GM04504 (cell line): ENCODE measurements around the gene IAH1.

ENCODE experiments used
- DNase-seq: peaks from one replicate; pipeline ENCODE4 v3.0.0-alpha.2; 2012; ENCODE audit warnings: low read depth

Gene IAH1, protein sequence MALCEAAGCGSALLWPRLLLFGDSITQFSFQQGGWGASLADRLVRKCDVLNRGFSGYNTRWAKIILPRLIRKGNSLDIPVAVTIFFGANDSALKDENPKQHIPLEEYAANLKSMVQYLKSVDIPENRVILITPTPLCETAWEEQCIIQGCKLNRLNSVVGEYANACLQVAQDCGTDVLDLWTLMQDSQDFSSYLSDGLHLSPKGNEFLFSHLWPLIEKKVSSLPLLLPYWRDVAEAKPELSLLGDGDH

DNA sequence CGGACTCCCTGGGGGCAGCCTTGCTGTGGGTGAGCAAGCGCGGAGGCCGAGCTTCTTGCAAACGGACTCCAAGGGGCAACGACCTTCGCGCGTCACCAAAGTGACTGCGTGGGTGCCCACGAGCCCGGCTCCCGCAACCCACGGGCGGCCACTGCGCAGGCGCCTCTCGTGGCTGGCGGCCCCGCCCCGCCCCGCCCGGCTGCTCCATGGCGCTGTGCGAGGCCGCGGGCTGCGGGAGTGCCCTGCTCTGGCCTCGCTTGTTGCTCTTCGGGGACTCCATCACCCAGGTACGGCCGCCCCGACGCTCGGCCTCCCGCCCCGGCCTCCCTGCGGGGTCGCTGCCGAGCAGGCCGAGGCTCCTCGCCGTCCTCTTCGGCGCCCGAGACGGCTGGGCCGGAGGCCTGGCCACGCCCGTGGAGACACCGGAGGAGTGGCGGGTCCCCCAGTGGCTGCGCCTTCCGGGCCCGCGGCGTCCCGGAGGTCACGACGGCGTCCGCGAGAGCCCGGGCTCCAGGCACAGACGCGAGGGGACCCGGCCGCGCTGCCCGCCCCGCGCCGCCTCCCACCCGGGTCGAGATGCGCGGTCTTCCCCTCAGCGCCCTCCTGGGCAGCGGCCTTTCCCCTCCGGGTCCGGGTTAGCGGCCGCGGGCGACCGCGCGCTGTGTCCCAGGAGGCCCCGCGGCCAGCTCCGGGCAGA lies at the start of gene IAH1:
Gene IAH1 (plus strand): TSS at position 191 of the 697 bp plus-strand sequence. CDS start 16 bp downstream, at position 207.
- DNase-seq, result peak; percentile 22

DNA sequence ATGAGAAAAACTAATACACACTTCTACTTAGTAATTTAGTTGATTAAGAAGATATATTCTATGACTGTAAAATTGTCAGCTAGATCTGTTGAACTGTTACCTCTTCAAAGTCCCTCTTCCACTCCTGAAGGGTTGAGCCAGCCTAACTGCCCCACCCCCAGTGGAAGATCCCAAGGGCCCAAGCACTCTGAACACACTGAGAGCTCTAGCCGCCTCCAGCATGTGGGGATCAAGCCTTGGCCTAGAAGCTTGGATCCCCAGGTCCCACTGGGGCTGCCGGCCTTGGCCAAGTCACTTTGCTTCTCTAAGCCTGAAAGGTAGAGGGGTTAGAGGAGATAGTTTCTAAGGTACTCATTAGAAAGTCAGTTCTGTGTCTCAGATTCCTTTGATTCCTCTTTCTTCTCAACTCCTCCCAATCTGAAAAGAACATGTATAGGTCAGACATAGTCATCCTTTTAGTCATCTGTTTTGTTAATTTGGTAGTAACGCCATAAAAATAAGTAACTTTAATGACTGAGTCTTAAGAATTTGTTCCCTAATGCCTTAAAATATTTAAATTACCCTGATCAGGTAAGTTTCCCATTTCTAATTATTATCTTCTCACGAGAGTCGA lies 45.3 kb upstream of the IAH1 start:
- DNase-seq, result no peak

DNA sequence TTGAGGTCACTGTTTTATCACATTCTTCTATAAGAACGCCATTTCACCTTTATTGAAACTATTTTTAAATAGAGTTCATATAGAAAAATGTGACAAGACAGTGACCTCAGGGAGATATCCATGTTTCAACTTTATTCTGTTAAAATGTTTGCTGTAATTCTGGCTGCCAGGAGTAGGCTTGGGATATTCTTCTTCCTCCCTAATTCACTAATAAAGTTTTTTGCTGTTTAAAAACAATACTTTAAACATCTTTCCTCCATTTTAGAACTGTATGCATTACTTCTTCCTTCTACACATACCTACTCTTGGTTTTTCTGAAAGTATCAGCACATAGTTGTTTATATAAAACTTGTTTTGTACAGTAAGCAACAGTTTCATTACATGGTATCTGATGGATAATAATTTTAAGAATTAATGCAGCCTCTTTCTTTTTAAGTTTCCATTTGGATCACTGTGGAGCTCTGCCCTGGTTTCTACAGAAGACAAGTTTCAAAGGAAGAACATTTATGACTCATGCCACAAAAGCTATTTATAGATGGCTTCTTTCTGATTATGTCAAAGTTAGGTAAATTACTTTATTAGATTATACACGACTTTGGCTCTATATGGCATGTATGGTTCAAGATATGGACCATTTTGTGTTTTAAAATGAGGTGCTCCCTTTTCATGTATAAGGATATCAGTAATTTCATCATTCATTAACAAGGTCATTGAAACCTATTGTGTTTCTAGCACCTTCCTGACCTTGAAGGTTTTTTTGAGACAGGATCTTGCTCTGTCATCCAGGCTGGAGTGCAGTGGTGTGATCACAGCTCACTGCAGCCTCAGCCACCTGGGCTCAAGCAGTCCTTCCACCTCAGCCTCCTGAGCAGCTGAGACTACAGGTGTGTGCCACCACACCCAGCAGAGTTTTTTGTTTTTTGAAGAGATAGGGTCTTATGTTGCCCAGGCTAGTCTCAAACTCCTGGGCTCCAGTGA lies 43.7 kb upstream of the IAH1 start:
- no peak for DNase-seq

DNA sequence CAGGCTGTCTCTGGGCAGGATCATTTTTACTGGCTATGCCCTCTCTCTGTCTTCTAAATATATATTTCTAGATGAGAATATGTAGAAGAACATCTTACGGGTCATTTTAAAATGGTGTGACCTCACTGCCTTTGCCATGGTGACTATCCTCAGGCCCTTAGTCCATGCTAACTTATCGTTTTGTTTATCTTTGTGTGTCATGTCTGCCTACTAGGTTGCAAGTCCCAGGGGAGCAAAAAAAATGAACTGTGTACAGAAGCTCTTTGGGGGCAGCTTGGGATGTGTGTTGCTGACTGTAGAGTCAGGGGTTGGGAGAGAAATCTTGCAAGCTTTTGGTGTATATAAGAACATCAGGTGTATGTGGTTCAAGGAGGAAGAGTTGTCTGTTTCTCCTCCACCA lies 39.9 kb upstream of the IAH1 start:
- no peak for DNase-seq

DNA sequence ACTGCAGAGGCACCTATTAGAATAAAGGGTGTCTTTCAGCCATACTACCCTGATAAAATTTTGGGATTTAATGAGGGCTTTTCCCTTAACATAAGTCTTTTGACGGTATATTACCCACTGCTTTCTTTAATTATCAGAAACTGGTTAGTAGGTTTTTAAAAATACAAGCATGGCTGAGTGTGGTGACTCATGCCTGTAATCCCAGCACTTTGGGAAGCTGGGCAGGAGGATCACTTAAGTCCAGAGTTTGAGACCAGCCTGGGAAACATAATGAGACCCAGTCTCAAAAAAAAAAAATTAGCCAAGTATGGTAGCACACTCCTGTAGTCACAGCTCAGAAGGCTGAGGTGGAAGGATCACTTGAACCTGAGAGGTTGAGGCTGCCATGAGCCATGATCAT lies 34.8 kb upstream of the IAH1 start:
- DNase-seq, result no peak

DNA sequence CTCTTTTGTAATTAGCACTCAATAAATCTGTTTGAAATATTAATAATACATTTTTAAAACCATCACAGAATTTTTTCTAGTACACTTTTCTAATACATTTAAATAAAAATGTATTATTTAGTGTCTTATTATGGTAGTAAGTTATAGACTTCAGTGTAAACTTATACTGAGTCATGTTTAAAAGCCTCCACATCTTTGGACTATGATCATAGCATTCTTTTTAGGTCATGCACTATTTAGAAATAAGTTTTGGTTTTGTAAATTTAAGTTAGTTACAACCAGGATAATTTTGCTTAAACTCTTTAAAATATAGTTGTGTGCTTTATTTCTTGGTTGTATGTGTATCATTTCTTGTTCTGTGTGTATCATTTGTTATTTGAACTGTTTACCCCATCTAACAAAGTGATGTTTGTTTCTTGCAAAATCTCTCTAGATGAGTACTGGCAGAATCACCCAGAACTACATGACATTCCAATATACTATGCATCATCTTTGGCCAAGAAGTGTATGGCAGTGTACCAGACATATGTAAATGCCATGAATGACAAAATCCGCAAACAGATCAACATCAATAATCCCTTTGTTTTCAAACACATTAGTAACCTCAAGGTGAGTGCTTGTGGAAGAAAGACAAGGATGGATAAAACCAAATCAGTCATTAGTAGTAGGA lies 34.2 kb upstream of the IAH1 start:
- DNase-seq, result no peak

DNA sequence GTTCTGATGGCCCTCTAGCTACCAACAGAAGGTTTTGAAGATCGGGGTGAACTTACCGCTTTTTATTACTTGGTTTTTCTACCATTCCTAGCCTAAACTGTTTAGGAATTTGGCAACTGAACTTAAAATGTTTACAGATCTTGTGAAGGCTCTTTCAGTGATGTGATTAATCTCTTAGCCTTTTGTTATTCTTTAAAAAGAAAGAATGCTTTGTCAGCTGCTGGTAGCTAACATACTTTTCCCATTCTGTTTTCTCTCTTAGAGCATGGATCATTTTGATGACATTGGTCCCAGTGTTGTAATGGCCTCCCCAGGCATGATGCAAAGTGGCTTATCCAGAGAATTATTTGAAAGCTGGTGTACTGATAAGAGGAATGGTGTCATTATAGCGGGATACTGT lies 32.8 kb upstream of the IAH1 start:
- no peak for DNase-seq

DNA sequence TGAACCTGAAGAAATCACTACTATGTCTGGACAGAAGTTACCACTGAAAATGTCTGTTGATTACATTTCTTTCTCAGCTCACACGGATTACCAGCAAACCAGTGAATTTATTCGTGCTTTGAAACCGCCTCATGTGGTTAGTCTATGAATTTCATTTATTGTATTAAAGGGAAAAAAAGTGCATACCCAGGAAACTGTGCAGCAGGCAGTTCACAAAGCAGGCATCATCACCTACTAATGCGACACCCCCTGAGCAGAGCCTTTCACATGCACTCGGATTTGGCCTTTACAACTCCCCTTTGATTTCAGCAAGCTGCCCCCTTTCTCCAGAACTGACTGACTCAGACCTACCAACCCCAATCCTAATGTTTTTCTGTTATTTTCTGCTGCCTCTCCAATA lies 30.8 kb upstream of the IAH1 start:
- DNase-seq, result no peak

DNA sequence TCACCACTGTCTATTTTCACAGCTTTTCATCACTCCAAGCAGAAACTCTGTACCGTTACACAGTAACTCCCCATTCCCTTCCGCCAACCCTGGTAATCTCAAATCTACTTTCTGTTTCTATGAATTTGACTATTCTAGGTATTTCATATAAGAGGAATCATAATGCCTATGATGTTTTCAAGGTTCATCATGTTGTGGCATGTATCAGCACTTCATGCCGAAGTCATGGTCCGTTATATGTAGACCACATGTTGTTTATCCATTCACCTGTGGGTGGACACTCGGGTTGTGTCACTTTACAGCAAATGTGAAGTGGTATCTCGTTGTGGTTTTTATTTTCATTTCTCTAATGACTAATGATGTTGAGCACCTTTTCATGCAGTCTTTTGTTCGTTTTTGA lies 29.3 kb upstream of the IAH1 start:
- no peak for DNase-seq

DNA sequence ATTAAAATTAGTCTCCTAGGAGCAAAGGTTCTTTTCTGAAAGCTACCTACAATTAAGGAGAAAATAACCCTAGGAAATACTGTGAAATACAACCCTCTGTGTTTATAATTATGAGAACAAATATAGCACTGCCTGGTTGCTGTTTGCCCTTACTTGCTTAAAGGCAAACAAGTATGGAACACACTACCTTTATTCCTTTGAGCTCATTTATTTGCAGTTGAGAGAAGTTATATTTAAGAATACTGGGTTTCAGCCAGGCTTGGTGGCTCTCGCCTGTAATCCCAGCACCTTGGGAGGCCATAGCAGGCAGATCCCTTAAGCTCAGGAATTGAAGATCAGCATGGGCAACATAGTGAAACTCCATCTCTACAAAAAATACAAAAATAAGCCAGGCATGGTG lies 23.1 kb upstream of the IAH1 start:
- DNase-seq, result no peak

DNA sequence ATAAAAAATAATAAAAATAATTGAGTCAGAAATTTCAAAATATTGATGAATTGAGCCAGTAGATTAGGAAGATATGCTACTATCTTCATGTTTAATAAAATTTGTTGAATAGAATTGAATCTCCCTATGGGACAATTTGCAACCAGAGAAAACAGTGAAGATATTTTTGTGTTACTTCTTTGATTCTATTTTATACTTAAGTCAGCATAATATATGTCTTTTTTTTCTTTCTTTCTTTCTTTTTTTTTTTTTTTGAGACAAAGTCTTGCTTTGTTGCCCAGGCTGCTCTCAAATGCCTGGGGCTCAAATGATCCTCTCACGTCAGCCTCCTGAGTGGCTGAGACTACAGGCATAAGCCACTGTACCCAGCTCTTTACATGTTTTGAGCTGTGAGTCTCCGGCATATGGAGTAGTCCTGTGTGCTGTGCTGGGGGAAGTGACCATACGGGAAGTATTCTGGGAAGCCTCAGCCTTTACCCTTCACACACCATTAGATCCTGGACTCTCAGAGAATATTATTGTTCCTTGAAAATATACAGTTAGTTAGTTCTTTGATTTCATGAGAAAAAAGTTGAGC lies 13.8 kb upstream of the IAH1 start:
- no peak for DNase-seq

DNA sequence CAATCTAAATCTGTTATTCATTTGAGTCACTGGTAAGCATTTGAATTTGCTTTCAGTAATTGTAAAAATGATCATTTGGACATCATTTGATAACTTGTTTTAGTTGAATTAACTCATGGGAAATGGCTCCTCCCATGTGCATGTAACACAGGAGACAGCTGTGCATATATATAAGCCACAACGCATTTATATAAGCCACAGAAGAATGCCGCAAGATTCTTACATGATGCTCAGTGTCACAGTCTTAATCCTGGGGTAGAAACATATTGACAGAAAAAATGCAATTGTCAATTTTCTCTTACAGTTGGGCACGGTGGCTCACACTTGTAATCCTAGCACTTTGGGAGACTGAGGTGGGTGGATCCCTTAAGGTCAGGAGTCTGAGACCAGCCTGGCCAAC lies 13.3 kb upstream of the IAH1 start:
- DNase-seq, result no peak

DNA sequence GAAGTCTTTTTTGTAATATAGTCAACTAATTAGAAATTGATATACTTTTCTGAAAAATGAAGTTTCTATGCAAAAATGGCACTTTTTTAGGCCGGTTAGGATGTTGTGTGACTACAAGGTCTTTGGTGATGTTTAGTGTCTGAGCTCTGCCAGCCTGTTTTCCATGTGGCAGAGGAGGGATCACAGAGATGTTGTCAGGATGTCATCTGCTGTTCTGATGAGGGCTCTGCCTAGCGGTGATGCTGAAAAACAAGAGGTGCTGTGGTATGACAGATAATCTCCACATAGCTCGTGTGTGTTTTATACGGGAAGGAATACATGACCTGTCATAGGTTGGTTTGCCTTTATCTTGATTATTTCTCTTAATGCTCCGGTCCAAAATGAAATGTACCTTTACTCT lies 12.0 kb upstream of the IAH1 start:
- no peak for DNase-seq

DNA sequence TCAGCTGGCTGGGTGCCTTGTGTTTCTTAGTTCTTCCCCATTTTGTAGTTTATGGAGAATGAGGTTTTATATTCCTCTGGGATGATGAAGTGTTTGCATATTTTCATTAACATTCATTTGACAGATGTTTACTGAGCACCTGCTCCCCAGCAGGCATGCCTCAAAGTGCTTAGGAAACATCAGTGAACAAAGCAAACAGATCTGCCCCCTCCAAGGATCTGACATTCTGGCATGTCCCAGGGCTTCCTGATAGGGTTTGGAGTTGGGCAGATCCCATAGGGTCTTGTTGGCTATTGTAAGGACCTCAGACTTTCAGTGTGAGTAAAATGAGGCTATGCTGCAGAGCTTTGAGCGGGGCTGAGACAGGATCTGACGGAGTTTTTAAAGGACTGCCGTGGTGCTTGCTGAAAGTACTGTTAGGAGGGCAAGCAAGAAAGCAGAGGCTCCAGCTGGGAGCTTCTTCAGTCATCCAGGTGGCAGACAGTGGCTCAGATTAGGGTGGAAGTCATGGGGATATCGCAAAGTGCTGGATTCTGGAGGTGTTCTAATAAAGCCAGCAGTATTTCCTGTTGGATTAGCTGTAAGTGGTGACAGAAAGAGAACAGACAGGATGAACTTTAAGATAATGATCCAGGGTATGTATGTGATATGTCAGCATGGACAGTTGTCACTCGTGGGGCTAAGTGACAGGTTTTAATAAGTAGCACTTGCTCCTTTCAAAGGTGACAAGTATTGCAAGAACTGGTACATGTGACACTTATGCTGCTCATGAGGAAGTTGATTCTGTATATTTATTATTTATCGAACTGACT lies 11.3 kb upstream of the IAH1 start:
- DNase-seq, result no peak

DNA sequence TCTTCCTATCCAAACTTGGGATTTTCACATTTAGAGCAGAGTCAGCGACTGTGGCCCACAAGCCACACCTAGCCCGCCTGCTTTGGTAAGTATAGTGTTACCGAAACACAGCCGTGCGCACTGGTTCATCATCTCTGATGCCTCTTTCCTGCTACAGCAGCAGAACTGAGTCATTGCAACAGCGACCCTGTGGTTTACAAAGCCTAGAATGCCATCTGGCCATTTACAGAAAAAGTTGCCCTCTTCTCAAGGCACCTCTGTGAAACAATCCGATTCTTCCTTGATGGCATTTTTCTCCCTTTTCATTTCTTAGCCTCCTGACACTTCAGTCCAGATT lies 10.7 kb upstream of the IAH1 start:
- DNase-seq, result no peak

DNA sequence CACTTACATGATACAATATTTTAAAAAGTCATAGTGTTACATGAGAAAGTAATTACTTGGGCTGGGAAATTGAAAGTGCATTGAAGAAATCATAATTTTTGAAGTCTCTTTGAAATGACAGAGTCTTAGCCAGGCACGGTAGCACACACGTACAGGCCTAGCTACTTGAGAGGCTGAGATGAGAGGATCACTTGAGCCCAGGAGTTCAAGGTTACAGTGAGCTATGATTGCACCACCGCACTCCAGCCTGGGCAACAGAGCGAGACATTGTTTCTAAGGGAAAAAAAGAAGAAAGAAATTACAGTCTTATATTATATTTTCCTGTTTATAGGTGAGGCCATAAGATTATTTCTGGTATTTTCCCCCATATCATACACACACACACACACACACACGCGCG lies 9.2 kb upstream of the IAH1 start:
- no peak for DNase-seq

DNA sequence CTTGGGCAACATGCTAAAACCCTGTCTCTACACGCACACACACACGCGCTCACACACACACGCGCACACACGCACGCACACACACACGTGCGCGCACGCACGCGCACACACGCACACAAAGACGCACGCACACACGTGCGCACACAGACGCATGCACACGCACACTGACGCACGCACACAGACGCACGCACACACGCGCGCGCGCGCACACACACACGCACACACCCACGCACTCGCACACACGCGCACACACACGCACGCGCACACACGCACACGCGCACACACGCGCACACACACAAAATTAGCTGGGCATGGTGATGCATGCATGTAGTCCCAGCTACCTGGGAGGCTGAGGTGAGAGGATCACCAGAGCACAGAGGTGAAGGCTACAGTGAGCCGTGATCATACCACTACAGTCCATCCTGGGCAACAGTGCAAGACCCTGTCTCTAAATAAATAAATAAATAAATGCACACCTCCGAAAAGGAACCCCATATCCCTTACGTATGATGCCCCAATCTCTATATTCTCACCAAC lies 8.1 kb upstream of the IAH1 start:
- DNase-seq, result no peak

DNA sequence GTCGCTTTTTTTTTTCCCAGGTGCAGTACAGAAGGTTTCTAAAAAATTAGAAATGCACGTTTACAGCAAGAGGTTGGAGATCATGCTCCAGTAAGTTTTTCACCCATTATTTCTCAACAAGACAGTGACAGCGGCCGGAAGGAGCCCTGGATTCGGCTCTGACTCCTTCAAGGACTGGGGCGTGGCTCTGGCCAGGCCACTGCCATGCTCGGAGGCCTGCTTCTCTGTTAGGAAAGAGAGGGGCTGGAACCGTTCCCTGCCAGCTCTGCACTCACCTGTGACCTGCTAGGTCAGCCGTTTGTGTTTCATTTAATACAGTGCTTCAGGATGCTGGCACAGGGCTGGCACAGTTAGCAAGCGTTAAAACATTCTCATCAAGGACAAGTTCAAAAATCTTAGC lies 6.7 kb upstream of the IAH1 start:
- no peak for DNase-seq

DNA sequence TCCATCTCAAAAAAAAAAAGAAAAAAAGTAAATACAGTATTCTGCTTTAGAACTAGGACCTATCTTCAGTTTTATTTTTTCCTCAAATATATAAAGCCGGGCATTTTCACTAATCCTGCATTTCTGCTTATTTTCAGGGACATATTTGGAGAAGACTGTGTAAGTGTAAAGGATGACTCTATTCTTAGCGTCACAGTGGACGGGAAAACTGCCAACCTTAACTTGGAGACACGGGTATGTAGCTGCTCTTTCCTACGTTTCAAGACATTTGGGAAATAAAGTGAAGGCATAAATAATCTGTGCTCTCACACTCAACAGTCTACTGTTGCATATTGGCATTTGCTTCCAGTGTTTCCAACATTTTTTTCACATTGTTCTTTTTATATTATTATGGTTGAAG lies 3.1 kb upstream of the IAH1 start:
- DNase-seq, result no peak

DNA sequence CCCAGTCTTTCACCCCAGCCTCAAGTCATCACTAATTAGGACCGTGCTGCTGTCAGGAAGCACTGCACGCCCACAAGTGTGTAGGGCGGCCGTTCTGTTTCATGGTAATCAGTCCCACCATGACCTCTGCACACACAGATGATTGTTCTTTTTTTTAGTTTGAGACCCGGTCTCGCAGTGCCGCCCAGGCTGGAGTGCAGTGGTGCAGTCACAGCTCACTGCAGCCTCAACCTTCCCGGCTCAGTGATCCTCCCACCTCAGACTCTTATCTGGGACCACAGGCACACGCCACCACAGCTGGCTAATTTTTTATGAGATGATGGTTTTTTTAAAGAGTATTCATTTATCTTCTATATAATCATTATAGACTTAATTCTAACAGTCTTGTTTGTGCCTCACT lies 1.8 kb upstream of the IAH1 start:
- DNase-seq, result no peak
